Renal pelvis (tissue), 4 donors: Measurements from ENCODE around the gene ACOXL. TPM values are rescaled to one million over a fixed set of nuclear protein-coding genes. Genes with fewer than 3 reads are reported as not detected.

Experiments used
- DNase-seq: peaks from one replicate; pipeline ENCODE4 v3.0.0-alpha.2; 2013
- polyA plus RNA-seq, 3 donors: library from polyadenylated mRNA; unstranded; fragments of 120-200 nt; gene quantifications; one replicate each; pipeline ENCODE4 v1.2.1, GENCODE V29; 2013; ENCODE audit not compliant: insufficient read length in 3 of 3

Gene ACOXL
- polyA plus RNA-seq, 3 donors = 0.65 to 0.99 (median 0.93) TPM

DNA sequence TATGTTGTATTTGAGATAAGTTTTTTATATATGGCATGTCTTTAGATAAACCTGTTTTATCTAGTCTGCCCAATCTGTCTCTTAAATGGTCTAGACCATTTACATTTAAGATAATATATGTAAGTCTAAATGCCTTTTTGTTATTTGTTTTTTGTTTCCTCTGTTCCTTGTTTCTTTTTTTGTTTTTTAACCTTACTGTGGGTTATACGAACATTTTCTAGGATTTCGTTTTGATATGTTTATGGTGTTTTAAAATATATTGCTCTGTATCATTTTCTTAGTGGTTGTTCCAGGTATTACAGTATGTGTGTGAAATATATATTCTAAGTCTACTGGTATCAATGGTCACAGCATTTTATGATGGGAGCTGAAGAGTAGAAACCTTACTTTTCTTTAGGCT is 401.7 kb downstream of the ACOXL start:
- DNase-seq = no peak

DNA sequence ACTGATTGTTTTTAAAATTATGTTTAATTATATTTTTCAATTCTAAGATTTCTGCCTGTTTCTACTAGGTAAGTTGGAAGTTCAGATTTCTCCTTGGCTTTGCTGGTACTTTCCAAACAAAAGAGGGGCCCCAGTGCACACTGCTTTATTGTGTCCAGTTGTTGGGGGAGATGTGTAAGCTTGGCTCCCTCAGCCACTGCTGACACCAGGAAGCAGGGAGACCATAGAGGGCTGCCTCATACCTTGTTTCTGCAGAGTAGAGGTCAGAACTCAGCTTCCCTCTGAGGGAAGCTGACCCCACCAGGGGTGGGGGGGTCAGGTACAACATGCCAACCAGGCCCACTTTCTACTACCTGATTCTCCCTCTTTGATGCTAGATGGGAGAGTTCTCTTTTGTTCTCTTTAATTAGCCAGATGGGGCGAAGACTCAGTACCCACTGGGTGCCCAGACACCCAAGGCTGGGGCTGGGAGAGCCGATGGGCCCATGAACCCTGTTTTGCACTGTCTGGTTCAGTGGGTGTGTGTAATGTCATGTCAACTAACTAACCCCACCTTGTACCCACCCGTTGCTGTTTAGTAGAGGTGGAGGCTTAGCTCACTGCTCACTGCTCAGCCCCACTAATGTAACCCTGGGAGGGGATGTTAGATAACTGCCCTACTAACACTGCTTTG is 403.0 kb downstream of the ACOXL start:
- no peak for DNase-seq

DNA sequence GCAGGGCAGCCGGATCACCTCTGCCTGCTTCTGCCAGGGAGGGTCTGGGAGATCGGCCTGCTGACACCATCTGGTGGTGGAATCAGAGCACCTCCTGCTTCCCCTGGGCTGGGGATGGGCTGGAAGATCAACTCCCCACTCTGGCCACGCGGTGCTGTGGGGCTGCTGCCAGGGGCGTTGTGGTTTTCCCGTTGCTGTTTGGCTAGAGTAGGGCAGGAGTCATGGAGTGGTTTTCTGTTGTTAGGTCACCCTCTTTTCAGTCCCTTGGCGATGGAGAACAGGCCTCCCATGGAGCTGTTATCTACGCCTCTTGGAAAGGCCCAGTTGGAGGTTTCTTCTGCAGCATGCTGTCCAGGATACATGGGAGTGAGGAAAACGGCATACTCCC is 403.5 kb downstream of the ACOXL start:
- no peak for DNase-seq

DNA sequence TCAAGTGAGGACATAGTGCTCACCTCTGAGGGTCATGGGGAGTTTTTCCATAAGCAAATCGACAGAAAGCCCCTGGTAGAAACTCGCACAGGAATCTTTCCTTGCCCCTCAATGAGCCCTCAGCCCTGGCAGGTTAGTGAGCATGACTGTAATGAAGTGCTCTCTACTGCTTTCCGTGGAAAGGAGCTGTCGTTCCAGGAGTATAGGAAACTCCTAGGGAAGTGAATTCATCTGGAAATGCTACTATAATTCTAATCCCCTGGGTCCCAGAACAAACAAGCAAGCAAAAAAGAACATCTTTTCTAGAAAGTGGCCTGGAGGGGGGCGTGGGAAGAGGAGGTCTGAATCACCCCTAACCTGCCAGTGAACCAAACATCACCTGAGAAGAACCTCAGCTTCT is 406.5 kb downstream of the ACOXL start:
- no peak for DNase-seq

DNA sequence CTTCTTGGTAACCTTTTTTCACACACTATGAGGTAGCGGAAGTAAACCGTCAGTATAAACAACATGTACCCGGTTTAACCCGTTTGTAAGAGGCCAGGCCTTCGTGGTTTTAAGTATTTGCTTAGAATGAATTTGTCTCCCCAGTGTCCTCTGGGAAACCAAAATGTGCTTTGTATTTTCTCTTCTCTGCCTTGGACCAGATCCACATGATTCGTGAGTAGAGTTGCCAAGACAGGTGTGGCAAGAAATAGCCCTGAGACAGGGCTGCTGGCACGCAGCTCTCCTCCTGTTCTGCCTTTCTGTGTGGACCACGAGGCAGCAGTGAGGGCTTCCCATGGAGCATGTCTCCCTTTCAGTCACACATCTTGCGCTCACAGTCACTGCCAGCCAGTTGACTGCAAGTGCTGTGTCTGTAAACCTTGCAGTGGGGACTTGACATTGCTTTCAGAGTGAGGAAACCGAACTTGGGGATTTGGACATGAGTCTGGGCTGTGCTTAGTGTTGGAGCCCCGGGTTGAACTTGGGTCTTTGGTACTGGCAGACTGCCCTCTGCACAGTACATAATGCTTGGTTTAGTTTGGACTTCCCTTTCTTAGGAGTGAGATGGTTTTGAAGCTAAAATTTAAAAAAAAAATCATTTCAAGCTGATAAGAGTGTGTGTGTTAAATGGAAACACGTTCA is 407.4 kb downstream of the ACOXL start:
- no peak for DNase-seq

DNA sequence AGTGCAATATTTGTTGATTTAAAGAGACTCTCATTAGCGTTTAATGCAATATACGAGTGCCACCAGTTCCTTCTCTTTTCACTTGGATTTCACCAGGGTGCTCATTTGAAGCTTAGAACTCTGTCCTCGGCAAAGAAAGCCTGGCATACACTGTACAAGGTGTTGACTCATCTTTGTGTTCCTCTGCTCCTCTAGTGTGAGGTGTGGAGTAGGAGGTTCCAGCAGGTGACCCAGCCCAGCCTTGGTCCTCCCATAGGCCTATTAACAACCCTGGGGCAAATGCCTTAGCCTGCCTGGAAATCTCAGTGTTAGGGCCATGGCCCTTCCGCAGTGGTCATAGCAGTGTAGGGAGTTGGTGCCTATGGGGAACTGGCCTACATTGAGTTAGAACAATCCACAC is 408.4 kb downstream of the ACOXL start:
- no peak for DNase-seq

DNA sequence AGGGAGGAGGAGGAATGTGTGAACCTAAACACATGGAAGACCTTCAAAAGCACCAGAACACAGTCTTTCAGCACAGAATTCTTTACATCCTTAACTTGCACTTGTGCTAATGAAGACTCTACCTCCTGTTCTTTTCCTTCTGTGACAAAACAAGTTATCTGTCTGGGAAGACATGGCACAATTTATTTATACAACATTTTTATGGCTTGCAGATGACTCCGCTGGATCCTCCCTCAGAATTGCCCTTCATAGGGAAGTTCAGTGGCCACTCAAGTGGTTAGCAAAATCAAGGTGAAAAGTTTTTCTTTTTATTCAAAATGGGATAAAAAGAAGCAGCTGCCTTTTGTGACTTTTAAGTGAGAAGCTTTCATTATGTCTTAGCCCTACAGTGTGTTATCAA is 409.7 kb downstream of the ACOXL start:
- no peak for DNase-seq

DNA sequence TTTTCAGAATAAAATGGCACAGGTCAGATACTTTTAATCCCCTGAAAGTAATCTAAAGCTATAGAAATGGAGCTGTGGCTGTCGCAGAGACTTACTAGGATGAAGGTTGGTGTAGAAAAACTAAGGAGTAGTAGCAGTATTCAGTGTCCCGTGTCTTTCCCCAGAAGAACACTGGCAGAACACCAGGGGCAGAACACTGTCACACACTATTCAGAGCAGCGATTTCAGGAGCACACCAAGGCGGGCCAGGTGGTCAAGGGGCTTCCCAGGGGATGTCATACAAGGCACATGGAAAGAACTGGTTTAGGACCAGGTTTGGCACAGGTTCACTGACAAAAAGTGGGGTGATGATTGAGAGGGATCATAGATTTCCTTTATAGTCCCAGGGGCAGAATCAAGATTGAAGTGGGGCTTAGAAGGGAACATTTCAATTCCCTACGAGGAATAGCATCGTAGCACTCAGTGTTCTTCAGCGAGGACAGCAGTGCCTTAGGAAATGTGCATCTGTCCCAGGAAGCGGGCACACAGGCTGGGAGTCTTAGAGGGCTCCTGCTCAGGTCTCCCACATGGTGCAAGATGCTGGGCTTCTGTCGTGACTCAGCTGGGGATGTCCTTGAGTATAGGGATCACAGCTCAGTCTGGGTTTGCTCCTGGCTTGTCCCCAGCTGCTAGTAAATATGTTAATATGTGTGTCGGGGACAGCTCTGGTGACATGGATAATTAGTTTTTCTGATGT is 410.9 kb downstream of the ACOXL start:
- DNase-seq = no peak

DNA sequence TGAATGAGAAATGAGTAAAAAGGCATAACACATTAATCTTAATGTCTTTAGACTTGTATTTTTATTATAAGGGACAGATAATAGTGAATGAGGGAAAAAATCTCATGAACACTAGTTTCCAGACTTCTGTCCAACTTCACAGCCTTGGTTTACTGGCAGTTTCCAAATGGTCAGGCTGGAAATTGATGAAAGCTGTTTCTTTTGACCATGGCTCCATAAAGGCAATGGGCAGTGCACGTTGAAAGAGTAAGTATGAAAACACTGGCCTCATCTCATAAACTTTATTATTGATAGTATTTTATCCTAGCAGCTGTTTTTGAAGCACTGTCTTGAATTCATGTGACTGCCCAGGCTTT is 411.4 kb downstream of the ACOXL start:
- no peak for DNase-seq

DNA sequence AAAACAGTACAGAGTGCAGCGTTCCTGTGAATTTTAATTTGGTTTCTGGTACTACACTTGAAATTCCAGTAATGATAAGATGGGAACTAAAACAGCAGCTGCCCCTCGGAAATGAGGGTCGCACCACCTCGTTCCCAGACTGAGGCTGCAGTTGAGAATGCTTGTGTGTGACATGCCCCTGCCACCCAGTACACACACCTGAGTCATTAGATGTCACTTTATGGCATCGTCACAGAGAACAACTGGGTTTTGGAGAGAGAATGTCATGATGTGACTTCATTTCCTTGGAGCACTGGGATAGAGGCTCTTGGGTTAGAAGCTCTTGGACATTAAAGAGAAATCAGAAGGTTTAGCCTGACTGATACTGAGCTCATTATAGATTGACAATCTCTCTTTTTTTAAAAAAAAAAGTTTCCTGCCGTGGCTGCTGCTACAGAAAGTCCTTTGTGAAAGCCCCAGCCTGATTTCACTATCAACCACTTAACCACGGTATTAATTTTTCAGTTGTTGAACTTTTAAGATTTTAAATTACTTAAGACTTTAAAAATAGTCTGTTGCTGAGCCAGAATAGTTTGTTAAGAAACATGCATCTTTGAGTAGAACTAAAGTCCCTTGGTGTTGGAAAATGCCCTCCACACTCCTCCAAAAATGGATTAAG is 412.9 kb downstream of the ACOXL start:
- no peak for DNase-seq

DNA sequence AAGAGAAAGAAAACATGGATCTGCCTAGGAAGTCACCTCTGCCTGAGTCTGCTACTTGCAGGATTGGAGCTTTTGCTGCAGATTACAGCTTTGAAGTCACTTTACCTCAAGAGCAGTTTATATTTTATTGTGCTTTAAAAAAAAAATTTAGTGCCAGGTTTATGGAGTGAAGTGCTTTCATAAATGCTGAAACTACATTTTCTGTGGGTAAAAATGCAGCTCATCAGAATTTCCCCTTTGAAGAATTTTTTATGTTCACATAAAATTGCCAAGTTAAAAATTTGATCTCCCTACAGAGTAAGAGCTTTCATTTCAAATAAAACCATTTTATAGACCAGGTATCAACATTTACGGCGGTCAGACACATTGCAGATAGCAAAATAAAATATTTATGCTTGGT is 413.6 kb downstream of the ACOXL start:
- DNase-seq = no peak

DNA sequence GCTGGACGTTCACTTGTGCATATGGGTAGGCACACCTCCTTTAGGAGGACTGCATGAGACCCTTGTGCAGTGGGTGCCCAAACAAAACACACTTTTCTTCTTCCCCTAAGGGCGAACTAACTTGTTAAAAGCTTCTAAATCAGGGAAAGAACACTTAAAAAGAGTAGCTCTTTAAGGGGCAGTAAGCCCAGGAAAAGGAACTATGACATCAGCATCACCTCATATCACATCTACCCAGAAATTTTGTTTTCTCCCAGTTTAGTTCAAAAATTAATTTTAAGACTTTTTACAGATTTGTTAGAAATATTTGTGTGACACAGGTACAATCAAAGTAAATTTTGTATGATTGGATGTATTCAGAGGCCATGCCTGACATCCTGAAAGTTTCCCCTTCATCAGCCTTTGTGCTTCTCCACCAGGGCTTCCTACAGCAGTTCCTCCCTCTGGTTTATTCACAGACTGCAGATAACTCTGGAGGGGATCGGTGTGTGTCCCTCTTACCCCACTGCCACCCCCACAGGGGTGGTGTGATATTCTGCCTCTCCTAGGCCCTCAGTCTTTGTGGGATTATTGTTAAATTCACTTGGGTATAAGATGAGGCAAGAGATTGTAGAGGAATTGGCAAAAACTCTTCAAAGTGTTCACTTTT is 416.0 kb downstream of the ACOXL start:
- no peak for DNase-seq

DNA sequence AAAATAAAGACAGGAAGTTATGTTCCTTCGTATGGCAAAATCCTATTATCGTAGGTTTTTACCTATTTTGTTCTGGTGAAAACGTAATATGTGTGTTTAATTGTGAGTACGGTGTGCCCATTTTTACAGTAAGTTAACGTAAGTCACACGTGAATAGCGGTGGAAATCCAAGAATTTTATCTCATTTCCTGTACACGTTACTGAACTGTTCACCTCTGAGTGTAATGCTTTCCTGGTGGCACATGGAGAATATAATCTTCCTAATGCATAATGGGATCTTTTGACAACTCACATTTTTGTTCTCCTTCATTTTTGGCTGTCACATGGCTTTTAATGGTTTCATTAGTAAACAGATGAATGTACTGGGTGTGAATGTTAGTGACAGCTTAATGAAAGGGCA is 416.6 kb downstream of the ACOXL start:
- DNase-seq = no peak

DNA sequence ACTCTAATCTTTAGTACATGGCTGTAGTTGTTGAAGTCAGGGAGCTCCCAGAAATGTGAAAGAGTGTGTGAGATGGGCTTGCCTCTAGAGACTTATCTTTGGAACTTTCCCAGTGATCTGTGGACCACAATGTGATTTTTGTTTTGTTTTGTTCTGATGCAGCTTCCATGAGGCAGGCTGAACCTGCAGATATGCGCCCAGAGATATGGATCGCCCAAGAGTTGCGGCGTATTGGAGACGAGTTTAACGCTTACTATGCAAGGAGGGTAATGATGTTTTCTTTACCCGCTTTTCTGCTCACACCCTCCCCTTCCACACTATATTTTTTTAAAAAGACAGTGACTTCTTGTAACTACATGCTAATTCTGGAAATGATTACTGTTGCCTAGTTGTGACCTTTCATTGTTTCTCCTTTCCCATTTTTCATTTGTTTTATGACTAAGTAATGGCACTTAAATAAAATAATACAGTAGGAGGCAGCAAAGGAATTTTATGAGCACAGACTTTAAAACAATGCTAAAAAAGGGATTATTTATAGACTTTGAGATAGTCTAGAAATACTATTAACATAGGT is 417.6 kb downstream of the ACOXL start:
- DNase-seq = no peak

DNA sequence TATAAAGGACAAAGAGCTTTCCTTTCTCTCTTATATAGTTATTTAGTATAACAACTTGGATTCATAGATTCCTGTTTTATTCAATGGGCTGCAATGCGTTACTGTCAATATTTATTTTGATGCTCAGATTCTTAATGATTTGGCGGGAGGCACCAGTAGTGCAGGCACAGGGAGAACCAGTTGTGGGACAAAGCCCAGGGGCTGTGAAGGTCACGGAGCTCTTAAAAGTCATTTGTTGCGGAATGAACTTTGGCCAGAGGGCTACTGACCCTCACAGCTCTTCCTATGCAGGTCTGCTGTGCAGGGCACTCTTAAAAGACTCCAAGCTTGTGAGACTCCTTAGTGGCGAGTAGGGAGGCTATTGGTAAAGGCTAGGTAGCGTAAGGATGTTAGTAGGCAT is 422.4 kb downstream of the ACOXL start:
- no peak for DNase-seq

DNA sequence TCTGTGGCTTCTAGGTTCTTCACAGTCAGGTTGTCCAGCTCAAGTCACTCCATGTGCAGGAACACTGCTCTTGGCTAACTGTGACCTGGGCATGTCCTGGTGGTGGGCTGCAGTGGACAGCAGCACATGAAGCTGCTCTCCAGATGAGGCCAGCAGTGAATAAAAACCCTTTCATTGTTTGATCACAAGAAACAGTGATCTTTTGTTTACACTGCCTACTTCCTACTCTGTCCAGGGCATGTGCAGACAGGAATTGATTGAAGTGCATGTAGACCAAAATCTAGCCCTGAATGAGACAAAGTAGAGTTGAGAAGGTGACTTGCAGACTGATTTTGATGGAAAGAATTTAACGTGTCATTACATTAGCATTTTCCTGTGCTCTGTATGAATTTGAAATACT is 423.2 kb downstream of the ACOXL start:
- DNase-seq = no peak

DNA sequence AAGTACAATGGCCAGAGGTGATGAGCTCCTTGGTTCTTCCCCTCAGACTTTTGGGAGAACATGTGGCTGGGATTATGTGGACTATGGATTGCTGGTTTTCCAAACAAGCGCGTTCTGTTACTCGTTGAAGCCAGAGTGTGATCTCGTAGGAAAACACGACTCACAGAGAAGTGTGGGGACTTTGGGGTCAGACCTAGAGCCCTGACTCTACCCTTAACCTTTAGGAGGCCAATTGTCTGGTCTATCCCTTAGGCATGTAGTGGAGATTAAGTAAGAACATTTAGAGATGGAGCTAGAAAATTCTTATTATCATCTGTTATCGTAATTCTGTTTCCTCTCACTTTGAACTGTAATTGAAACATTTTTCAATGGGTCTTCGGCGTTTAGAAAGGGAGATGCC is 424.2 kb downstream of the ACOXL start:
- no peak for DNase-seq

DNA sequence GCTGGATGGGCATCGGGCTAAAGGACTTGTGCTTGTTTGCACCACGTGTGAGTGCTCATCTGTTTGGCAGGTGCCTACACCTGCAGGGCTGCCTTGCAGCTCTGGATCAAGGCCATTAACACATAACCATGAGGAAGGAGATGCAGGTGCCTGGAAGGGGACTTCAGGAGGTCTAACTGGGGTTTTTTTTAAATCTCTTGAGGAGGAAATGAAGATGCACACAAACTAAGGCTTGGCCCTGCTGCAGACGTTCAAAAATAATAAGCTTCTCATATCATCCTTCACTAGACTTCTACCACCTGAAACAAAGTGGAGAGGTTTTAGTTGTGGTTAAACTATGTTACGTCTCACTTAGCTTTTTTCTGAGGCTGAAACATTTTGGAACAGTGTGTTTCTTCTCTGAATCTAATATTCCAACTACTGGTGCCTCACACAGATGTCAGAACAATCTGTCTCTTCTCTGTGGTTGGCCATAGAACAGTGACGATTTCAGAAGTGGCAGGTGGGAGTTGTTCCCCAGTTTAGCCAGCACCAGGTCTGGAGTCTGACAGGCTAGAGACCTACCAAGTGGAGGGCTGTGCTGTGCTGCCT is 424.8 kb downstream of the ACOXL start:
- no peak for DNase-seq

DNA sequence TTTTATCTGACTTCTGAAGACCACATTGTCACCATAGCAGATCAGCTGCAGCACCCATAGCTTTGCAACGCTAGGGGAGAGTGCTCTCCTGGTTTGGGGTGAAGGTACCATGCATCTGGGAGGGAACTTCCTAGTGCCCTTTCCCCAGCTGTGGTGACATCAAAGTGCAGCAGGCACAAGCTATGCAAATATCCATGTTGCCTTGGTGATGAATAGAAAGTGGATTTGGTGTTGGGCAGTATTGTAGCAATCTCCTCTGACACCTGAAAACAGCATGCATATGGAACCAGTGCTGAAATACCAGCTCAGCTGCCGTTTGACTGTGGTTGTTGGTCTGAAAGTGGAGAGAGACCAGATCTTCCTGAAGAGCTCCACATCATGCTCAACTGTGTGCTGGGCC is 425.4 kb downstream of the ACOXL start:
- DNase-seq = no peak

DNA sequence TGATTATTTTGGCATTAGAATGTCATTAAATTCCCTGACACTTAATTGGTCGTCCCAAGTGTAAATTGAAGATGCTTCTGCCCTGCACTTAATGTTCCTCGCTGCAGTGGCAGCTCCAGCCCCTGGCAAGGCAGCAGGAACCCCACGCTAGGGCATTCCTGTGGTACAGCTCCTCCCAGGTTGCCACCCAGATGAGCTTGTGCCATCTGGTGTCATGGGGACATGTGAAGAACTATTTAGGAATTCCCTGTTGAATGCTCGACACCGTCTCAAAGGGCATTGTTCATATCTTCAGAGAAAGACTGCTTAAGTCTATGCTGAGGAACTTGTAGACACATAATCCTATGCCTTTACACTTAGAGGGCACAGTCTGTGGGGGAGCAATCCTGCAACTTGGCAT is 427.3 kb downstream of the ACOXL start:
- DNase-seq = no peak

DNA sequence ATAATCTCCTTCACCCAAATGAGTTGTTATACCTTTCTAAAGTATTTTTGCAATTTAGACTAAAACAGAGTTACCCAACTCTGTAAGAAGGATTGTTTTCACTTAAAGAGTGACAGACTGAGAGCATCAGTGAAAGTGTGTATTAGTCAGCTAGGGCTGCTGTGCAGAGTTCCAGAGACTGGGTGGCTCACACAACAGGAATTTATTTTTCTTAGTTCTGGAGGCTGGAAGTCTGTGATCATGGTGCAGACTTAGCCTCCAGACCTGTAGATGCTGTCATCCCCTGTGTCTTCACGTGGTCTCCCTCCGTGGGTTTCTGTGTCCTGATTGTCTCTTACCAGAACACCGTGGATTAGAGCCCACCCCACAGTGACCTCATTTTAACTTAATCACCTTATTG is 428.4 kb downstream of the ACOXL start:
- DNase-seq = no peak

DNA sequence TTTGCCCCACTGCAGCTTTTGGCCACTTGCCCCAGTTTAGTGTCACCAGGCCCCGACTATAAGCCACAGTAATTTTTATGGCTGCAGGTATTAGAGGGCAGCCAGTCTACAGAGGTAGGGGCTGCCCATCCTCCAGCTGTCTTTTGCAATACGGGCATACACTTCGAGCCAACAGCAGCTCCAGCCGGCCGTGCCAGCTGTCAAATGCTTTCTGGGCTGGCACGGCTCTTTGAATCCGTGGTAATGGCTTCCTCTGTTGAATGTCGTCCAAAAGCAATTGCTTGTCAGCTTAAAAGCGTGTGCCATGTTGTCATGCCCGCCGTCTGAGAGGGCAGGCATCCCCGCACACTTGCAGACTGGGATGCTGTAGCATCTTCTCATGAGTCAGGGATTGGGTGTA is 429.6 kb downstream of the ACOXL start:
- DNase-seq = no peak
